NCI-H128 (cell line): ENCODE results near the gene SNX24.

ENCODE experiments used
- DNase-seq: peaks from one replicate; lab custom pipeline; 2025; ENCODE audit not compliant: unreplicated experiment; lab: John Stamatoyannopoulos, UW

The SNX24 gene

GRCh38 chr5:122915717-122916461 is 70.5 kb downstream of the SNX24 start:
- DNase-seq = no peak

GRCh38 chr5:122916490-122916889 is 71.1 kb downstream of the SNX24 start:
- DNase-seq = no peak

- DNase-seq = no peak
Measured at GRCh38 chr5:122919969-122920368, 74.6 kb downstream of the SNX24 start.

- no peak for DNase-seq
Measured at GRCh38 chr5:122921826-122922225, 76.4 kb downstream of the SNX24 start.

GRCh38 chr5:122924203-122924602 is 78.8 kb downstream of the SNX24 start:
- no peak for DNase-seq

- no peak for DNase-seq
Measured at GRCh38 chr5:122924719-122925395, 79.4 kb downstream of the SNX24 start.

- no peak for DNase-seq
Measured at GRCh38 chr5:122929001-122929400, 83.6 kb downstream of the SNX24 start.

- no peak for DNase-seq
Measured at GRCh38 chr5:122929980-122930379, 84.6 kb downstream of the SNX24 start.

- DNase-seq = no peak
Measured at GRCh38 chr5:122933956-122934355, 88.5 kb downstream of the SNX24 start.

GRCh38 chr5:122936088-122936487 is 90.7 kb downstream of the SNX24 start:
- no peak for DNase-seq

- no peak for DNase-seq
Measured at GRCh38 chr5:122937914-122938313, 92.5 kb downstream of the SNX24 start.

- no peak for DNase-seq
Measured at GRCh38 chr5:122940890-122941289, 95.5 kb downstream of the SNX24 start.

- no peak for DNase-seq
Measured at GRCh38 chr5:122941737-122942136, 96.3 kb downstream of the SNX24 start.

GRCh38 chr5:122942164-122942914 is 96.9 kb downstream of the SNX24 start:
- no peak for DNase-seq

- no peak for DNase-seq
Measured at GRCh38 chr5:122943050-122943698, 97.8 kb downstream of the SNX24 start.

- DNase-seq = no peak
Measured at GRCh38 chr5:122944051-122944450, 98.6 kb downstream of the SNX24 start.

- no peak for DNase-seq
Measured at GRCh38 chr5:122947372-122947771, 102.0 kb downstream of the SNX24 start.

GRCh38 chr5:122947772-122948171 is 102.4 kb downstream of the SNX24 start:
- no peak for DNase-seq

GRCh38 chr5:122948319-122948718 is 102.9 kb downstream of the SNX24 start:
- no peak for DNase-seq

GRCh38 chr5:122951658-122952057 is 106.2 kb downstream of the SNX24 start:
- no peak for DNase-seq

- DNase-seq = no peak
Measured at GRCh38 chr5:122954719-122955118, 109.3 kb downstream of the SNX24 start.
